NCI-H774 (cell line): ENCODE data around the gene APCDD1L.
"Not testable (repeated sequence)": the region's sequence is repeated elsewhere in the genome, so short reads cannot be mapped to it uniquely, and the experiment has no call there.

ENCODE experiments used
- DNase-seq: peaks from one replicate; lab custom pipeline; 2025; lab: John Stamatoyannopoulos, UW

APCDD1L gene

GRCh38 chr20:58513580-58514285, 1.5 kb downstream of the APCDD1L start:
- DNase-seq: no peak

- DNase-seq: no peak
Observed at GRCh38 chr20:58512808-58513552, 2.2 kb downstream of the APCDD1L start.

GRCh38 chr20:58511861-58512260, 3.3 kb downstream of the APCDD1L start:
- no peak for DNase-seq

GRCh38 chr20:58511364-58511763, 3.8 kb downstream of the APCDD1L start:
- no peak for DNase-seq

GRCh38 chr20:58510921-58511320, 4.3 kb downstream of the APCDD1L start:
- no peak for DNase-seq

DNA sequence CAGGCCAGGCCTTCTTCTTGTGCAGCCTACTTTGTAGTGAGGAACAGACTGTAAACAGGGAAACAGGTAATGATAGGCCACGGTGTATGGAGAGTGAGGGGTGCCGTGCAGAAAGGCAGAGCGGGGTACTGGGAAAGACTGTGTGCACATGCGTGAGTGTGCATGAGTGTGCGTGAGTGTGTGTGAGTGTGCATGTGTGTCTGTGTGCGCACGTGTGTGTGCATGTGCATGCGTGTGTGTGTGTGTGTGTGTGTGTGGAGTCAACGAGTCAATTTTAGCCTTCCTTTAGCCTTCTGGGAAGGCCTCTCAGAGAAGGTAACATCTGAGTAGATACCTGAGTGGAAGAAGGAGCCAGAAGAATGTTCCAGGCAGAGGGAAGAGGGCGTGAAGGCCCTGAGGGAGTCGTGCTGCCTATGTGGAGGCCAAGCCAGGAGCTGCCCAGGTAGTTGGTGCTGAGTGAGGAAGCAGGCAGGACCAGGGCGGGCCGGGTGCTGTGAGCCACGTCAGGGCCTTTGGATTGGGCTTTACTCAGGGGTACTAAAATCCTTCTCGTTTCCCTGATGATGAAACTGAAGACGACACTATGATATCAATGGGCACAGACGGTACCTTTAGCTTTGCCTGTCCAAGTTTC, 6.3 kb downstream of the APCDD1L start:
- DNase-seq: no peak

DNA sequence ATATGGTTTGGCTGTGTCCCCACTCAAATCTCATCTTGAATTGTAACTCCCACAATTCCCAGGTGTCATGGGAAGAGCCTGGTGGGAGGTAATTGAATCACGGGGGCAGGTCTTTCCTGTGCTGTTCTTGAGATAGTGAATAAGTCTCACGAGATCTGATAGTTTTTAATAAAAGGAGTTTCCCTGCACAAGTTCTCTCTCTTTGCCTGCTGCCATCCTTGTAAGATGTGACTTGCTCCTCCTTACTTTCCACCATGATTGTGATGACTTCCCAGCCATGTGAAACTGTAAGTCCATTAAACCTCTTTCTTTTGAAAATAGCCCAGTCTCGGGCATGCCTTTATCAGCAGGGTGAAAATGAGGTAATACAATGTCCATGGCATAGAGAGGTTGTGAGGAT, 8.2 kb downstream of the APCDD1L start:
- not testable (repeated sequence) for DNase-seq

DNA sequence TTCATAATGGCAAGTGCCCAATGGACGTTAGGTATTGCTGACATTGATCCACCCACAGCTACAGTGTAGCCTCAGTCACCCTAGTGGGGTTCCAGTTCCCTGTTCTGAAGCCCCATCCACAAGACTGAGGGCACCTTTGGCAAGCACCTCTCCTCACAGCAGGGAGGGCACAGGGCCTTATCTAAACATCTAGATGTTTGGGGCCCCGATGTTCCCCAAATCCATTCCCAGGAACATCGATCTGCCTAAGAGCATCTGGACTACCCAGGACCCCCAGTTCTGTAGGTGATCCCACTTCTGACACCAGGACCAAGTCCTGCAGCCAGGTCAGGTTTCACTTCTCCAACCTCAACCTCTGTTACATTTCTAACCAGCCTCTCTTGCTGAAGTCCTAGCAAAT, 10.6 kb downstream of the APCDD1L start:
- no peak for DNase-seq

GRCh38 chr20:58503668-58504067, 11.5 kb downstream of the APCDD1L start:
- no peak for DNase-seq

DNA sequence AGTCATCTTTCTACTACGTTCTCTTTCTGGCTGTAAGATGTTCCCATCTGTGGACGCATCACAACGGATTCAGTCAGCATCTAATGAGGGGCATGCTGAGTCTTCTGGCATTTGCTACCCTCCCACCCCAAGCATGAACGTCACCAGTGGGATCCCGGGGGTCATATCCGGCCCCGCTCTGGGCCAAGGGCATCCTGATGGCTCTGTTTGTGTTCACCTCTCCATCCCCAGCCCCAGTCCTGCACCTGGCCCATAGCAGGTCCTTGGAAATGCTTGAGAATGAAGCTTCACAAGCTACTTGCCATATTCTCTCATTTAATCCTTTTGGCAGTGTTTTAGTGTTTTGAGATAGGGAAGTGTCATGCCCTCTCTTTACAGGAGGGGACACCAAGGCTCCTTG, 14.9 kb downstream of the APCDD1L start:
- DNase-seq: no peak

DNA sequence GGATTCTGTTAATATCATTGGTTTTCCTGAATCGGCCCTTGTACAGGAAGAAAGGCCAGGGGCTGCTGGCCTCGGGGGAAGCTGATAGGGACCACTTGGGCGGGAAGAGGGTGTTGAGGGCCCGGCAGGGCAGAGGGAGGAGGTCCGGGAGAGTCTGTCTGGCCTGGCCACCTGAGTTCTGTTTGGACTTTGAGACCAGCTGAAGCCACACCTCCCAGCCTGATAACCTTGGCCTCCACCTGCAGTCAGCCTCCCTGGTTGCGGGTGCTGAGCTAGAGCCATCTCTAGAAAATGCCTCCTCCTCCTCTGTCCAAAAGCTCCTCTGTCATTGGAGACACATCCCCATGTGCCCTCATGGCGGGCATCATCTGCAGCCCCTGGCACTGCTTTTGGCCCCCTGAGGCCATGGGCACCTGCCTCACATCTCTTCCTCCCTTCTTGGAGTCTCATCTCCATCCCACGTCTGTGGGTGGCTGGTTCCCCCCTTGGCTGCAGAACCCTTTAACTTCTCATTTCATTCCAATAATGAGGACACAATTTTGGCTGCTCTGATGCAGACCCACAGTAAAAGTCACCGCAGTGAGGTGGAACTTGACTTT, 16.6 kb downstream of the APCDD1L start:
- DNase-seq: no peak

DNA sequence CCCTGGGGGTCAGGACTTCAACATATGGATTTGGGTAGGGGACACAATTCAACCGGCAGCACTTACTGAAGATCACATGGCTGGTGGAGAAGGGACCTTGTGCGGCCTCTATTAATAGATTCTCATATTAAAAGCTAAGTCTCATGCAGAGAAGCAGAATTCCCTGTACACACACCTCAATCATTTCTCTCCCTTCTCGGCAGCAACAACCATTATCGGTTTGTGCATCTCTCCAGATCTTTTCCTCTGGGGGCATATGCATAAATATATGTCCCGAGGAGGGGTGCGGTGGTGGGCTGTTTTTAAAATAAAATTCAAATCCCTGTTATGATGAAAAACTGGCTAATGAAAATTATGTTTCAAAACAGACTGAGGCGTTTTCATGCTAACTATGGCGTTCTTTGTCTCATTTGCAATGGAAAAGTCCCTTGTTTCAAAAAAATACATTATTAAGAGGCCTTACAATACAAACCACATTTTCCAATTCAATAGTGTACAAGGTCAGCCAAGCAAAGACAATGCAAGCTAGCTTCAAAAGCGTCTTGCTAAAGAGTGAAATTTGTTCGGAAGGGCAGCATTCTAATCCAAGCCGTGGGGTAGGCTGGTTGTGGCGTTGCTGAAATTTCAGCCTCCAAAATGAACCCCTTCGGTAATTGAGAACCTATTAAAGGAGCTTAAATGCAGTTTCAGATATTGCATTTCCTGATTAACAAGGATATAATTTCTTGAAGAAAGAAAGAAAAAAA, 17.3 kb downstream of the APCDD1L start:
- DNase-seq: no peak

- DNase-seq: no peak
Observed at GRCh38 chr20:58497076-58497641, 18.0 kb downstream of the APCDD1L start.

DNA sequence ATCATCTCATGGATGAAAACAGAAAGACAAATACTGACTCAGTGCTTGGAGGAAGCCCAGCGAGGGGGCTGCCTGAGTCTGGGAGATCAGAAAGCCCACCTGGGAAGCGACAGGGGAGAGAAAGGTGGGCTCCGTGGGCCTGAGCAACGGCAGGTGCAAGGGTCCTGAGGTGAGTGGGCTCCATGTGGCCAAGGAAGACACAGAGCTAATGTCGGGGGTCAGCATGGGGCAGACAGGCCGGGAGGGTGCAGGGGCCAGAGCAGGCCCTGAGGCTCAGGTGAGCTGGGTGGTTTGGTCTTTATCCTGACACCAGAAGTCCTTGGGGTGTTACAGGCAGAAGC, 18.8 kb downstream of the APCDD1L start:
- no peak for DNase-seq

GRCh38 chr20:58495623-58496428, 19.4 kb downstream of the APCDD1L start:
- DNase-seq: no peak

DNA sequence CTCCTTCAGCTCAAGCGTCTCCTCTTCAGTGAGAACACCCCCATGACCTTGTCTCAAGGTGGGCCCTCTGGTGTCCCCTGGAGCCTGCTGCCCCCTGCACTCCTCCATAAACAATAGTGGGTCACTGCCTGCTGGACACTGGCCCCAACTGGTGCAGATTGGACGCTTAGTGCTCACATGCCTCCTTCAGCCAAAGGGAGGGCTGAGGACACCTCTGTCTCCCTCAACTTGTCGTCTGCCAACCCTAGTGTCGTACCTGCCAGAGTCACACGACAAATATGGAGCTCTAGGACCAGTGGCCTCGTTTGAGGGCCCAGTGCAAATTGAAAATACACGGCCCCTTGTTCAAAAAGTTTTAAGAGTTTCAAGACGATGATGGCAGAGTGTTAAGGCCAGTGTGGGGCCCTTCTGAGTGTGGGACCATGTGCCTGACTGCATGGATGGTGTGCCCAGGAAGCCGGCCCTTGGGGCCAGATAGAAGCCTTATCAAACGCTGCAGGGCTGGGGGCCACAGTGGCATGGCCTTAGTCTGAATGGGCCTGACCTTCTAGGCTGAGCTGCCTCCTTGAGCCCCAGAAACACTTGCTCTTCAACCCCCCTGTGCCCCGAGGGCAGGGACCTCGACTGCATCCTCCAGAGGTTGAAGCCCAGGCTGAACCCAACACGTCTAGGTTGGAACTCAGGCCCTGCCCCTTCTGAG, 20.1 kb downstream of the APCDD1L start:
- no peak for DNase-seq

- no peak for DNase-seq
Observed at GRCh38 chr20:58492795-58493524, 22.2 kb downstream of the APCDD1L start.

- no peak for DNase-seq
Observed at GRCh38 chr20:58492074-58492718, 23.0 kb downstream of the APCDD1L start.

DNA sequence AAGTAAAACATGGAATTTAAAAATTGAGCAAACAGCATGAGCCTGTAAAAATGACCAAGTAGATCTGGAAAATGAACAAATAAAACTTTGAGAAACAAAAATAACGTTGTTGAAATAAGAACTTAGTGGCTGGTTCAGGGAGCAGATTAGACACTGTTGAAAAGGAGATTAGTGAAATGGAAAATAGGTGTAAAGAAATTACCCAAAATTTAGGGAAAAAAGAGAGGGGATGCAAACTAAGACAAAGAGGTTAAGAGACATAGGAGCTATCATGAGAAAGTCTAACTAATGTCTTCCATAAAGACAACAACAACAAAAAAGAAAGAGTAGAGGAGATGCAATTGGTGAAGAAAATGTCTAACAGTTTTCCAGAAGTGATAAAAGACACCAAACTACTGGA, 29.0 kb downstream of the APCDD1L start:
- no peak for DNase-seq
